Hepatocyte (in vitro differentiated cells): ENCODE results near the gene GBA3.

Source experiments
- CTCF ChIP-seq: fragments of 200-600 bp; sonication (generic); IDR thresholded peaks from 2 replicates; pipeline ENCODE4 v1.5.1; 2016; ENCODE audit warnings: antibody characterized with exemption, mild to moderate bottlenecking; ENCODE audit not compliant: poor library complexity
- EZH2 ChIP-seq: fragments of 200-600 bp; sonication (generic); IDR thresholded peaks from 2 replicates; pipeline ENCODE4 v1.6.1; 2016; ENCODE audit warnings: antibody characterized with exemption, mild to moderate bottlenecking, borderline replicate concordance

GRCh38 chr4:22677780-22678179, 15.0 kb upstream of the GBA3 start:
- TF ChIP-seq CTCF (no peak), EZH2 (no peak)
